ENCODE data around the gene ZBTB20.

GRCh38 chr3:114351822-114352145 lies 795.3 kb downstream of the ZBTB20 start:
- TF ChIP-seq, protein P1, sequence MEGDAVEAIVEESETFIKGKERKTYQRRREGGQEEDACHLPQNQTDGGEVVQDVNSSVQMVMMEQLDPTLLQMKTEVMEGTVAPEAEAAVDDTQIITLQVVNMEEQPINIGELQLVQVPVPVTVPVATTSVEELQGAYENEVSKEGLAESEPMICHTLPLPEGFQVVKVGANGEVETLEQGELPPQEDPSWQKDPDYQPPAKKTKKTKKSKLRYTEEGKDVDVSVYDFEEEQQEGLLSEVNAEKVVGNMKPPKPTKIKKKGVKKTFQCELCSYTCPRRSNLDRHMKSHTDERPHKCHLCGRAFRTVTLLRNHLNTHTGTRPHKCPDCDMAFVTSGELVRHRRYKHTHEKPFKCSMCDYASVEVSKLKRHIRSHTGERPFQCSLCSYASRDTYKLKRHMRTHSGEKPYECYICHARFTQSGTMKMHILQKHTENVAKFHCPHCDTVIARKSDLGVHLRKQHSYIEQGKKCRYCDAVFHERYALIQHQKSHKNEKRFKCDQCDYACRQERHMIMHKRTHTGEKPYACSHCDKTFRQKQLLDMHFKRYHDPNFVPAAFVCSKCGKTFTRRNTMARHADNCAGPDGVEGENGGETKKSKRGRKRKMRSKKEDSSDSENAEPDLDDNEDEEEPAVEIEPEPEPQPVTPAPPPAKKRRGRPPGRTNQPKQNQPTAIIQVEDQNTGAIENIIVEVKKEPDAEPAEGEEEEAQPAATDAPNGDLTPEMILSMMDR (IDR thresholded peaks at IDR 0.05; ENCODE audit: poor library complexity, severe bottlenecking), result no peak
- TF ChIP-seq POLR2AphosphoS5 (IDR thresholded peaks at IDR 0.05), result no peak
- no peak for TF ChIP-seq TAF1 (IDR thresholded peaks at IDR 0.05; ENCODE audit: low read depth)
- TF ChIP-seq RAD21 (conservative IDR thresholded peaks at IDR 0.05), result no peak
- no peak for TF ChIP-seq EZH2 (IDR thresholded peaks at IDR 0.05; ENCODE audit: borderline replicate concordance, insufficient read depth, low read length, poor library complexity, severe bottlenecking)
- TF ChIP-seq REST (IDR thresholded peaks at IDR 0.05; ENCODE audit: borderline replicate concordance), result no peak

Measured in neural cell (in vitro differentiated cells).